HG03442 (cell line): ENCODE data around the gene GAPDH.
"Not testable (repeated sequence)": the region's sequence is repeated elsewhere in the genome, so short reads cannot be mapped to it uniquely, and the experiment has no call there.

Experiments used
- ATAC-seq: cut with Tn5 transposase; IDR thresholded peaks from one replicate; pipeline ENCODE4 v1.9.1; 2021; ENCODE audit warnings: mild to moderate bottlenecking, moderate library complexity; ENCODE audit not compliant: unreplicated experiment

GAPDH gene

DNA sequence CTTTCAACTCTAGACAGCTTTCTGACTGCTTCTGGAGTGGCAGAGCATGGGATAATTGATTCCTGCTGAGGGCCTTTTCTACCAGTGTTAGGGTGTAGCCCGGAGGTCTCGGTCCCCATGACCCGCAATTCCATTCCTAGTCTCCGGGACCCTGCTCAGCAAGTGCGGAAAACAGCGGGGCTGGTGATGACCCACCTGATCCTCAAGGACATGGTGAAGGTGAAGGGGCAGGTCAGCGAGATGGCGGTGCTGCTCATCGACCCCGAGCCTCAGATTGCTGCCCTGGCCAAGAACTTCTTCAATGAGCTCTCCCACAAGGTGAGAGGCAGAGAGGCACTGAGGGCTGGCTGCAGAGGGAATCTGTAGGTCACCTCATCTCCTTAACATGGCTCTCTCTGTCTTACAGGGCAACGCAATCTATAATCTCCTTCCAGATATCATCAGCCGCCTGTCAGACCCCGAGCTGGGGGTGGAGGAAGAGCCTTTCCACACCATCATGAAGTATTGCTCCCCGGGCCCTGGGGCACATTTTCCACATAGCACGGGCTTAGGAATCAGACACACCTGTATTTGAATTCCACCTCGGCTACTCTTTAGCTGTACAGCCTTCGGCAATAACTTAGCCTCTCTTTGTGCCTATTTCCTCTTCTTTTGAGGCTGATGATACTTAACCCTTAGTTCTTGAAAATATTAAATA lies 5.6 kb upstream of the GAPDH start:
- no peak for ATAC-seq

DNA sequence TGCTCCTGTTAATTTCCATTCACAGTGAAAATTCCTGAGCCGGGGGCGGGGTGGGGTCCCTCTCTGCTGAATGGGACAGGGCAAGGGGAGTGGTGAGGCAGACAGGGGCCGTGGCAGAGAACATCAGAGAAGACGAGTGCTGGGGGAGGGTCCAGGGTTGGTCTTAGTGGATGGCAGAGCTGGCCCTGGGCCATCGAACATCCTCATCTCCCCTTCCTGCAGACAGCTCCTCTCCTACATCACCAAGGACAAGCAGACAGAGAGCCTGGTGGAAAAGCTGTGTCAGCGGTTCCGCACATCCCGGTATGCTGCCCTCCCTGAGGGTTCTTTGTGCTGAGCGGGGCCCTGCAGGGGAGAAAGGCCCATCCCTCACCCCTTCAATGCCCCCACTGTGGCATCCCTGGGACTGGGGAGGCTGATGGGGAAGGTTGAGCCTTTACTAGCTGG lies 5.0 kb upstream of the GAPDH start:
- ATAC-seq: no peak

DNA sequence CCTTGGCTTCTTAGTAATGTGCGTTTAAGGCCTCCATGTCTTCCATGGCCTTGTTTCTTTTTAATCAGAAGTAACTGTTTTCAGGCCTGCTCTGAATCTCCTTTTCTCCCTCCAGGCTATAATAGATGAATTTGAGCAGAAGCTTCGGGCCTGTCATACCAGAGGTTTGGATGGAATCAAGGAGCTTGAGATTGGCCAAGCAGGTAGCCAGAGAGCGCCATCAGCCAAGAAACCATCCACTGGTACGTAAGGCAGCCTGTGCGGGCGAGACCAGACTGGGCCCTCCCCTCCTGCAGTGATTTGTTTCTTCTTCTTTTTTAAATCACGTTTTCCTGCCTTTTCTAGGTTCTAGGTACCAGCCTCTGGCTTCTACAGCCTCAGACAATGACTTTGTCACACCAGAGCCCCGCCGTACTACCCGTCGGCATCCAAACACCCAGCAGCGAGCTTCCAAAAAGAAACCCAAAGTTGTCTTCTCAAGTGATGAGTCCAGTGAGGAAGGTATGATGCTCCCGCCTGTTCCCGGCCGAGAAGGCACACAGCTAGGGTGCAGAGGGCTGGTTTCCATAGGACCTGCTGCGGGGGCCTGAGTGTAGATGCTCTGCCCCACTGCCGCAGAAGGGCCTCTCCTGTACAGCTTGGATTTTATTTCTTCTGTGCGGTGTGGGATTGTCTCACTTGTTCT lies 3.6 kb upstream of the GAPDH start:
- ATAC-seq: no peak

DNA sequence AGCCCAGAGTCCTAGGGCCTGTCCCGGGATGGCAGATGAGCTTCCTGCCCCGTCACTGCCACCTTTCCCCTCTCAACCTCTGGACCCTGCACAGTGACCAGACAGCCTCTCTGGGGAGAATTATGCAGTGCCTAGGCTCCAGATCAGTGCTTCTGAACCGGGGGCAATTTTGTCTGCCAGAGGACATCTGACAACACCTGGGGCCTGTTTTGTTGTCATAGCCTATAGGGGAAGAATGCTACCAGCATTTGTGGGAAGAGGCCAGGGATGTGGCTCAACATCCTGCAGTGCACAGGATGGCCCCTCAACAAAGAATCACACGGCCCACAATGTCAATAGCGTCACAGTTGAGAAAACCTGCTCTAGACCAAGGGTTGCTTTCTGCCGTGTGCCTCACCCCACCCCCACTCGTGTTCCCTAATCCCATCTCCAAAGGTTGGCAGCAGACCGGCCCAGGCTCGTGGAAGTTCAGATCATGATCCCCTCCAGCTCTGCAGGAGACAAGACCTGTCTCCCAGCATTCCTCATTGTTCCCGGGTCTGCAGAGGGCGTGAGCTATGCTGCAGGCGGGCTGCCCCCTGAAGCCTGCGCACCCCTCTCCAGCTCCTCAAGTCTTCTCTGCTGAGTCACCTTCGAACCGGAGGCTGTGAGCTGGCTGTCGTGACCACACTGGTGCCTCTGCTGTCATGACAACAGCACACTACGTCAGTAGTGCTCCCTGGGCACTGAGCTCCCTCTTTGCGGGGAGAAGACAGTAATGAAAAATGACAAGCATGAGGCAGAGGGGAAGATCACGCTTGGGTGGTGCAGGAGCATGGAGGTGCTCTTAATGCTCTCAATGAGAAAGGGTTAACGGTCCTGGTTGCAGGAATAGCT lies 2.0 kb upstream of the GAPDH start:
- ATAC-seq: no peak

DNA sequence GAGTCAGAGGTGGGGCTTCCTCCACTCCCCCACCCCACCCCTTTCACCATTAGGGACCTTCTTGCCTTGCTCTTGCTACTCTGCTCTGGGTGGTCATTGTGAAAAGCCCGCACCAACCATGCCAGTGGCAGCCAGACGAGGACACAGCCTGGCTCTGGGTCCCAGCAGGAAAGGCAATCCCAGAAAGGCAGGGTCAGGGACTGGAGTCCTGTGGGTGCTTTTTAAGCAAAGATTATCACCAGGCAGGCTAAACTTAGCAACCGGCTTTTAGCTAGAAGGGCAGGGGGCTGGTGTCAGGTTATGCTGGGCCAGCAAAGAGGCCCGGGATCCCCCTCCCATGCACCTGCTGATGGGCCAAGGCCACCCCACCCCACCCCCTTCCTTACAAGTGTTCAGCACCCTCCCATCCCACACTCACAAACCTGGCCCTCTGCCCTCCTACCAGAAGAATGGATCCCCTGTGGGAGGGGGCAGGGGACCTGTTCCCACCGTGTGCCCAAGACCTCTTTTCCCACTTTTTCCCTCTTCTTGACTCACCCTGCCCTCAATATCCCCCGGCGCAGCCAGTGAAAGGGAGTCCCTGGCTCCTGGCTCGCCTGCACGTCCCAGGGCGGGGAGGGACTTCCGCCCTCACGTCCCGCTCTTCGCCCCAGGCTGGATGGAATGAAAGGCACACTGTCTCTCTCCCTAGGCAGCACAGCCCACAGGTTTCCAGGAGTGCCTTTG lies 1.2 kb upstream of the GAPDH start:
- ATAC-seq: peak; percentile 11

DNA sequence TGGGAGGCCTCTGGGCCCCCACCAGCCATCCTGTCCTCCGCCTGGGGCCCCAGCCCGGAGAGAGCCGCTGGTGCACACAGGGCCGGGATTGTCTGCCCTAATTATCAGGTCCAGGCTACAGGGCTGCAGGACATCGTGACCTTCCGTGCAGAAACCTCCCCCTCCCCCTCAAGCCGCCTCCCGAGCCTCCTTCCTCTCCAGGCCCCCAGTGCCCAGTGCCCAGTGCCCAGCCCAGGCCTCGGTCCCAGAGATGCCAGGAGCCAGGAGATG lies 729 bp upstream of the GAPDH start:
- peak; percentile 5 for ATAC-seq

DNA sequence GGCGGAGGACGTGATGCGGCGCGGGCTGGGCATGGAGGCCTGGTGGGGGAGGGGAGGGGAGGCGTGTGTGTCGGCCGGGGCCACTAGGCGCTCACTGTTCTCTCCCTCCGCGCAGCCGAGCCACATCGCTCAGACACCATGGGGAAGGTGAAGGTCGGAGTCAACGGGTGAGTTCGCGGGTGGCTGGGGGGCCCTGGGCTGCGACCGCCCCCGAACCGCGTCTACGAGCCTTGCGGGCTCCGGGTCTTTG lies 303 bp downstream of the GAPDH start:
- no peak for ATAC-seq

DNA sequence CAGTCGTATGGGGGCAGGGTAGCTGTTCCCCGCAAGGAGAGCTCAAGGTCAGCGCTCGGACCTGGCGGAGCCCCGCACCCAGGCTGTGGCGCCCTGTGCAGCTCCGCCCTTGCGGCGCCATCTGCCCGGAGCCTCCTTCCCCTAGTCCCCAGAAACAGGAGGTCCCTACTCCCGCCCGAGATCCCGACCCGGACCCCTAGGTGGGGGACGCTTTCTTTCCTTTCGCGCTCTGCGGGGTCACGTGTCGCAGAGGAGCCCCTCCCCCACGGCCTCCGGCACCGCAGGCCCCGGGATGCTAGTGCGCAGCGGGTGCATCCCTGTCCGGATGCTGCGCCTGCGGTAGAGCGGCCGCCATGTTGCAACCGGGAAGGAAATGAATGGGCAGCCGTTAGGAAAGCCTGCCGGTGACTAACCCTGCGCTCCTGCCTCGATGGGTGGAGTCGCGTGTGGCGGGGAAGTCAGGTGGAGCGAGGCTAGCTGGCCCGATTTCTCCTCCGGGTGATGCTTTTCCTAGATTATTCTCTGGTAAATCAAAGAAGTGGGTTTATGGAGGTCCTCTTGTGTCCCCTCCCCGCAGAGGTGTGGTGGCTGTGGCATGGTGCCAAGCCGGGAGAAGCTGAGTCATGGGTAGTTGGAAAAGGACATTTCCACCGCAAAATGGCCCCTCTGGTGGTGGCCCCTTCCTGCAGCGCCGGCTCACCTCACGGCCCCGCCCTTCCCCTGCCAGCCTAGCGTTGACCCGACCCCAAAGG lies 804 bp downstream of the GAPDH start:
- peak; percentile 4 for ATAC-seq

DNA sequence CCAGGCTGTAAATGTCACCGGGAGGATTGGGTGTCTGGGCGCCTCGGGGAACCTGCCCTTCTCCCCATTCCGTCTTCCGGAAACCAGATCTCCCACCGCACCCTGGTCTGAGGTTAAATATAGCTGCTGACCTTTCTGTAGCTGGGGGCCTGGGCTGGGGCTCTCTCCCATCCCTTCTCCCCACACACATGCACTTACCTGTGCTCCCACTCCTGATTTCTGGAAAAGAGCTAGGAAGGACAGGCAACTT lies 1.3 kb downstream of the GAPDH start:
- no peak for ATAC-seq

DNA sequence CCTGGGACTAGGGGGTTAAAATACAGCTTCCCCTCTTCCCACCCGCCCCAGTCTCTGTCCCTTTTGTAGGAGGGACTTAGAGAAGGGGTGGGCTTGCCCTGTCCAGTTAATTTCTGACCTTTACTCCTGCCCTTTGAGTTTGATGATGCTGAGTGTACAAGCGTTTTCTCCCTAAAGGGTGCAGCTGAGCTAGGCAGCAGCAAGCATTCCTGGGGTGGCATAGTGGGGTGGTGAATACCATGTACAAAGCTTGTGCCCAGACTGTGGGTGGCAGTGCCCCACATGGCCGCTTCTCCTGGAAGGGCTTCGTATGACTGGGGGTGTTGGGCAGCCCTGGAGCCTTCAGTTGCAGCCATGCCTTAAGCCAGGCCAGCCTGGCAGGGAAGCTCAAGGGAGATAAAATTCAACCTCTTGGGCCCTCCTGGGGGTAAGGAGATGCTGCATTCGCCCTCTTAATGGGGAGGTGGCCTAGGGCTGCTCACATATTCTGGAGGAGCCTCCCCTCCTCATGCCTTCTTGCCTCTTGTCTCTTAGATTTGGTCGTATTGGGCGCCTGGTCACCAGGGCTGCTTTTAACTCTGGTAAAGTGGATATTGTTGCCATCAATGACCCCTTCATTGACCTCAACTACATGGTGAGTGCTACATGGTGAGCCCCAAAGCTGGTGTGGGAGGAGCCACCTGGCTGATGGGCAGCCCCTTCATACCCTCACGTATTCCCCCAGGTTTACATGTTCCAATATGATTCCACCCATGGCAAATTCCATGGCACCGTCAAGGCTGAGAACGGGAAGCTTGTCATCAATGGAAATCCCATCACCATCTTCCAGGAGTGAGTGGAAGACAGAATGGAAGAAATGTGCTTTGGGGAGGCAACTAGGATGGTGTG lies 1.9 kb downstream of the GAPDH start:
- no peak for ATAC-seq

DNA sequence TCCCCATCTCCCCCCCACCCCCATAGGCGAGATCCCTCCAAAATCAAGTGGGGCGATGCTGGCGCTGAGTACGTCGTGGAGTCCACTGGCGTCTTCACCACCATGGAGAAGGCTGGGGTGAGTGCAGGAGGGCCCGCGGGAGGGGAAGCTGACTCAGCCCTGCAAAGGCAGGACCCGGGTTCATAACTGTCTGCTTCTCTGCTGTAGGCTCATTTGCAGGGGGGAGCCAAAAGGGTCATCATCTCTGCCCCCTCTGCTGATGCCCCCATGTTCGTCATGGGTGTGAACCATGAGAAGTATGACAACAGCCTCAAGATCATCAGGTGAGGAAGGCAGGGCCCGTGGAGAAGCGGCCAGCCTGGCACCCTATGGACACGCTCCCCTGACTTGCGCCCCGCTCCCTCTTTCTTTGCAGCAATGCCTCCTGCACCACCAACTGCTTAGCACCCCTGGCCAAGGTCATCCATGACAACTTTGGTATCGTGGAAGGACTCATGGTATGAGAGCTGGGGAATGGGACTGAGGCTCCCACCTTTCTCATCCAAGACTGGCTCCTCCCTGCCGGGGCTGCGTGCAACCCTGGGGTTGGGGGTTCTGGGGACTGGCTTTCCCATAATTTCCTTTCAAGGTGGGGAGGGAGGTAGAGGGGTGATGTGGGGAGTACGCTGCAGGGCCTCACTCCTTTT lies 2.7 kb downstream of the GAPDH start:
- ATAC-seq: no peak

DNA sequence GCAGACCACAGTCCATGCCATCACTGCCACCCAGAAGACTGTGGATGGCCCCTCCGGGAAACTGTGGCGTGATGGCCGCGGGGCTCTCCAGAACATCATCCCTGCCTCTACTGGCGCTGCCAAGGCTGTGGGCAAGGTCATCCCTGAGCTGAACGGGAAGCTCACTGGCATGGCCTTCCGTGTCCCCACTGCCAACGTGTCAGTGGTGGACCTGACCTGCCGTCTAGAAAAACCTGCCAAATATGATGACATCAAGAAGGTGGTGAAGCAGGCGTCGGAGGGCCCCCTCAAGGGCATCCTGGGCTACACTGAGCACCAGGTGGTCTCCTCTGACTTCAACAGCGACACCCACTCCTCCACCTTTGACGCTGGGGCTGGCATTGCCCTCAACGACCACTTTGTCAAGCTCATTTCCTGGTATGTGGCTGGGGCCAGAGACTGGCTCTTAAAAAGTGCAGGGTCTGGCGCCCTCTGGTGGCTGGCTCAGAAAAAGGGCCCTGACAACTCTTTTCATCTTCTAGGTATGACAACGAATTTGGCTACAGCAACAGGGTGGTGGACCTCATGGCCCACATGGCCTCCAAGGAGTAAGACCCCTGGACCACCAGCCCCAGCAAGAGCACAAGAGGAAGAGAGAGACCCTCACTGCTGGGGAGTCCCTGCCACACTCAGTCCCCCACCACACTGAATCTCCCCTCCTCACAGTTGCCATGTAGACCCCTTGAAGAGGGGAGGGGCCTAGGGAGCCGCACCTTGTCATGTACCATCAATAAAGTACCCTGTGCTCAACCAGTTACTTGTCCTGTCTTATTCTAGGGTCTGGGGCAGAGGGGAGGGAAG lies 3.5 kb downstream of the GAPDH start:
- ATAC-seq: not testable (repeated sequence)

DNA sequence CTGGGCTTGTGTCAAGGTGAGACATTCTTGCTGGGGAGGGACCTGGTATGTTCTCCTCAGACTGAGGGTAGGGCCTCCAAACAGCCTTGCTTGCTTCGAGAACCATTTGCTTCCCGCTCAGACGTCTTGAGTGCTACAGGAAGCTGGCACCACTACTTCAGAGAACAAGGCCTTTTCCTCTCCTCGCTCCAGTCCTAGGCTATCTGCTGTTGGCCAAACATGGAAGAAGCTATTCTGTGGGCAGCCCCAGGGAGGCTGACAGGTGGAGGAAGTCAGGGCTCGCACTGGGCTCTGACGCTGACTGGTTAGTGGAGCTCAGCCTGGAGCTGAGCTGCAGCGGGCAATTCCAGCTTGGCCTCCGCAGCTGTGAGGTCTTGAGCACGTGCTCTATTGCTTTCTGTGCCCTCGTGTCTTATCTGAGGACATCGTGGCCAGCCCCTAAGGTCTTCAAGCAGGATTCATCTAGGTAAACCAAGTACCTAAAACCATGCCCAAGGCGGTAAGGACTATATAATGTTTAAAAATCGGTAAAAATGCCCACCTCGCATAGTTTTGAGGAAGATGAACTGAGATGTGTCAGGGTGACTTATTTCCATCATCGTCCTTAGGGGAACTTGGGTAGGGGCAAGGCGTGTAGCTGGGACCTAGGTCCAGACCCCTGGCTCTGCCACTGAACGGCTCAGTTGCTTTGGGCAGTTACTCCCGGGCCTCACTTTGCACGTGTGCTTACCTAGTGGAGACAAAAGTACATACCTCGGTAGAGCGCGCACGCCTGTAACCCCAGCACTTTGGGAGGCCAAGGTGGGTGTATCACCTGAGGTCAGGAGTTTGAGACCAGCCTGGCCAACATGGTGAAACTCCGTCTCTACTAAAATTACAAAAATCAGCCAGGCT lies 4.3 kb downstream of the GAPDH start:
- ATAC-seq: no peak

DNA sequence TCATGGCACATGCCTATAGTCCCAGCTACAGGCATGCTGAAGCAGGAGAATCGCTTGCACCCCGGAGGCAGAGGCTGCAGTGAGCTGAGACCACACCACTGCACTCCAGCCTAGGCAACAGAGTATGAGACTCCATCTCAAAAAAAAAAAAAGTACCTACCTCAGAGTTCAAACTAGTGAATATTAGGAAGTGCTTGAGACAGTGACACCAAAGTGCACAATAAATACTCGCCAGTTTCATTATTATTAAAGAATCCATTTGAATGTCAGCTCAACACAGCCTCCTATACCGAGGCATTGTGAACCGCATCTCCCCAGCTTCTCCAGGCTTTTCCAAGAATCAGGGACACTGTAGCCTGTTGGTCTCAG lies 5.0 kb downstream of the GAPDH start:
- no peak for ATAC-seq

DNA sequence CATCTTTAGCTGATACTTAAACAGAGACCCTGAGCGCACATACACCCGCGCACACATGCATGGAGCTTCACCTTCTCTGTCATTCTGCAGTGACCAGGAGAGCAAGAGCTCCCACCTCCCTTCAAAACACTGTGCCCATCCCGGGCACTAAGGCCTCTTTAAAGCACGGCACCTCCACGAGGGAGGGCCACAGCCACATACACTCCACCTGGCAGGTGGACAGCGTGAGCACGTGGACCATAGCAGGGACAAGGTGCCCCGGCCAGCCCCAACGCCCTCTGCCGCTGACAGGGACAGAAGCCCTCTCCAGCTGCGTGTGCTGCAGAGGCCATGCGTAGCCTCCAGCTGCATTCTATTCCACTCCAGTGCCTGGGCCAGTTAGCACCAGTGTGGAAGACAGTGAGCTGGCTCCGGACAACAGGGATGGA lies 5.4 kb downstream of the GAPDH start:
- no peak for ATAC-seq

DNA sequence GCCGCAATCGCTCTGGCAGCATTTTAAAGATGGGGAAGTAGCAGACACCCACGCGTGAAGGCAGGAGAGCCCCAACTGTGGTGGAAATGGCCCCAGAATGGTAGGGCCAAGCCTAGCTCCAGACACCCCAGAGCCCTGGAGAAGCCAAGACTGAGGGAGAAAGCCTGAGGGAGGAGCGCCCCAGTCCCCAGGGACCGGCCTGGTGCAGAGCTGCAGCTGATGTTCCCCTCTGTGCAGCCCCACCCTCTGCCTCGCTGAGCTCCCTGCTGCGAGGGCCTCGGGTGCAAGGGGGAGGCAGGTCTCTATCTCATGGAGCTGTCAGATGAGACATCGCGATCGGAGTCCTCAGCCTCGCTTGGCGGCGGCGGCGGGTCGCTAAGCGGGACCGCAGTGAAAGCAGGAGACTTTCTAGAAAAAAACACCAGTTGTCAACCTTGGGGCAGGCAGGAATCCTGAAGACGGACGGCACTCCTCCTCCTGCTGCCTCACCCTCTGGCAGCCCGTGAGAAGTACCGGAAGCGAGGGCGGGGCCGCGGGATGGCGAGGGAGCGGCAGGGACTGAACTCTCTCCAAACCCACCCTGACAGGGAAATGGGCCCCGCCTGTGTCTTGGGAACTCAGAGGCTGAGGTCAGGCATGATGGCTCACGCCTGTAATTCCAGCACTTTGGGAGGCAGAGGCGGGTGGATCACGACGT lies 6.0 kb downstream of the GAPDH start:
- no peak for ATAC-seq
